ENCODE results near the gene MYO7B. TPM values are rescaled to one million over a fixed set of nuclear protein-coding genes. Genes with fewer than 3 reads are reported as not detected.

MYO7B gene
- total RNA-seq, 1 experiment from 2014 or later: 28.0 TPM

DNA sequence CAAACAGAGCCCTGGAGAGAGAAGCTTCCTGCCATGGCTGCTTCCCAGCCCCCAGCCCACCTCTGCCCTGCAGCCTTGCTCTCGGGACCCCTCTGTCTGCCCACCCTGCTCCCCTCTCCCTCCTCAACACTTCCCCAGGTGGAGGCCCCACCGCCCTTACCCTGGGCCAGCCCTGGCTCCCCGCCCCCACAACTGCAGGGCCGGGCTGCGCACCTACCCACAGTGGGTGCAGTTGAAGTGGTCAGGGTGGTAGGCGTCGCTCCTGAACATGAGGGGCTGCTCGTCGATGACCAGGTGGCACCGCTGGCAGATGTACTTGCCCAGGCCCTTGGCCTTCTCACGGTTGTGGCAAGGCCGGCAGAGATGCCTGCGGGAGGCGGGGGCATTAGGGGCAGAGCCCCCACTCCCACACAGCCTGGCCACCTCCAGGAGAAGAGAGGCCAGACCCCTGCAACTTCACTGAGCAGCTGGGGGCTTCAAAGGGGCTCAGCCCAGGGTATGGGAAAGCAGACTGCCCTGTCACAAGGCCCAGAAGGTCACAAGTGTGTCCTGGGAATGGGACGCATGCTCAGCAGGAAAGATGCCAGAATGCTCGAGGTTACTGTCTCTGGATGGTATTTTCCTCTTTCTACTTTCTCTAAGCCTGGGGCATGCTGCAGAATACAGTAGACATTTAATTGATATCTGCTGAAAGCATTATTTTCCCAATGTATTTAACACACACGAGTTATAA, 107.4 kb downstream of the MYO7B start:
- intact Hi-C loops (cut with micrococcal nuclease): loop anchor here (10.0 kb wide), 1 partner anchor 448 kb away; no protein-coding TSS in a partner anchor
- TF ChIP-seq CTCF (conservative IDR thresholded peaks at IDR 0.05; ENCODE audit: low read depth, low read length): no peak
- H3K9me3 ChIP-seq (ENCODE audit: low read length): no peaks in the 10 kb centered on the region
- no peaks in the 10 kb centered on the region for H3F3A ChIP-seq (ENCODE audit: low read length, unreplicated experiment)
- CTCF ChIA-PET: no interaction called here
- no TSS peak for BruUV-seq (replicated peaks)
- ATAC-seq (no peak), DNase-seq (no peak)
- POLR2A ChIA-PET (ENCODE audit: unreplicated experiment): no interaction called here
- no peaks in the 10 kb centered on the region for H4K20me1 ChIP-seq (ENCODE audit: low read length)
- no peaks in the 10 kb centered on the region for H3K27me3 ChIP-seq (ENCODE audit: low read length)
- no peak overlapping the region for H2AFZ ChIP-seq (ENCODE audit: low read length)
- H3K4me3 ChIP-seq (ENCODE audit: low read length): no peak overlapping the region
- no peak overlapping the region for H3K4me2 ChIP-seq (ENCODE audit: low read length)
- no peak overlapping the region for H3K27ac ChIP-seq (ENCODE audit: low read length)
- no peak overlapping the region for H3K9ac ChIP-seq (ENCODE audit: low read length)
- no peaks in the 10 kb centered on the region for H3K36me3 ChIP-seq (ENCODE audit: low read depth, low read length)
- no peaks in the 10 kb centered on the region for H3K9me2 ChIP-seq (replicated peaks; ENCODE audit: low read length)
- peaks cover 27% of the 10 kb centered on the region for H3K4me1 ChIP-seq (ENCODE audit: insufficient read depth, low read length)
- no peaks in the 10 kb centered on the region for H3K79me2 ChIP-seq (ENCODE audit: low read length)

DNA sequence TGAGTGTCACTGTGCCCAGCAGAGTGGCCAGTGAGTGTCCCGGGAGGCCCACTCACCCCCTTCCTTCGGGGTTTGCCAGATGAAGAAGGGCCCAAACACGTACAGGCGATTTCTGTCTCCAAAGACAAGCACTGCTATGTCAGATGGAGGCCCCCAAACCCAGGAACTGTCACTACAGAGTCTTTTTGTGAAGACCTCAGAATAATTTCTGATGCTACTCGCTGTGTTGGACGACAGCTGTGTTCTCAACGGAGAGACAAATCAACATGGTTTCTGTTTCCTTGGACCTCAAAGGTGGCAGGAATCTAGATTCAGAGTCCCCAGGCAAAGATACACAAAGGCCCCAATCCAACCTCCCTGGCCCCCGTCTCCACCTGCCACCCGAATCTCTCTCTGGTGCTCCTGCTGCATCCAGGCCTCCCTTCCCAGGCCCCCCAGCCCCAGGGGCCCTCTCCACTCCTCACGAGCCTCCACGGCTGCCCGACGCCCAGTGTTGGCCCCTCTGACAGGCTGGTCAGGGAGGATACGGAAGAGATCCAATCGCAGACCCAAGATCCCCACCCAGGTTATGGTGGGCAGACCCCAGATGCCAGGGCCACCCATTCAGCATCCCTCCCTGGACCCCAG, 108.1 kb downstream of the MYO7B start:
- H3K36me3 ChIP-seq (ENCODE audit: low read depth, low read length): no peaks in the 10 kb centered on the region
- H3K4me3 ChIP-seq (ENCODE audit: low read length): no peak overlapping the region
- H3K9me2 ChIP-seq (replicated peaks; ENCODE audit: low read length): no peaks in the 10 kb centered on the region
- no peak overlapping the region for H3K4me2 ChIP-seq (ENCODE audit: low read length)
- peaks cover 27% of the 10 kb centered on the region for H3K4me1 ChIP-seq (ENCODE audit: insufficient read depth, low read length)
- ChIA-PET CTCF (no interaction called here), POLR2A (ENCODE audit: unreplicated experiment) (no interaction called here)
- H3K27ac ChIP-seq (ENCODE audit: low read length): no peak overlapping the region
- intact Hi-C loops (cut with micrococcal nuclease): loop anchor here (10.0 kb wide), 1 partner anchor 449 kb away; no protein-coding TSS in a partner anchor
- H2AFZ ChIP-seq (ENCODE audit: low read length): no peak overlapping the region
- no peaks in the 10 kb centered on the region for H3K9me3 ChIP-seq (ENCODE audit: low read length)
- no peaks in the 10 kb centered on the region for H3K79me2 ChIP-seq (ENCODE audit: low read length)
- no peaks in the 10 kb centered on the region for H3F3A ChIP-seq (ENCODE audit: low read length, unreplicated experiment)
- no peaks in the 10 kb centered on the region for H3K27me3 ChIP-seq (ENCODE audit: low read length)
- no TSS peak for BruUV-seq (replicated peaks)
- no peaks in the 10 kb centered on the region for H4K20me1 ChIP-seq (ENCODE audit: low read length)
- no peak for DNase-seq
- ATAC-seq: no peak
- H3K9ac ChIP-seq (ENCODE audit: low read length): no peak overlapping the region
- TF ChIP-seq CTCF (conservative IDR thresholded peaks at IDR 0.05; ENCODE audit: low read depth, low read length) (no peak), EZH2phosphoT487 (IDR thresholded peaks at IDR 0.05; ENCODE audit: borderline replicate concordance, low read length) (no peak)
